Occipital lobe (tissue), 2 donors: Measurements from ENCODE around the gene ALPP. TPM values are rescaled to one million over a fixed set of nuclear protein-coding genes. Genes with fewer than 3 reads are reported as not detected.
"Not testable (repeated sequence)": the region's sequence is repeated elsewhere in the genome, so short reads cannot be mapped to it uniquely, and the experiment has no call there.

Experiments
- DNase-seq: peaks from one replicate; lab custom pipeline; 2025; lab: John Stamatoyannopoulos, UW
- total RNA-seq: library from RNA; depleted of rRNA; stranded (reverse); fragments of >200 nt; gene quantifications from one replicate; pipeline ENCODE4 v1.2.3, GENCODE V29; 2014

The ALPP gene
- total RNA-seq, 1 donor from 2014 or later = not detected

GRCh38 chr2:232341061-232341738 lies 37.4 kb upstream of the ALPP start:
- DNase-seq = no peak

GRCh38 chr2:232341739-232342126 lies 36.8 kb upstream of the ALPP start:
- no peak for DNase-seq

GRCh38 chr2:232342635-232343565 lies 35.7 kb upstream of the ALPP start:
- no peak for DNase-seq

GRCh38 chr2:232343821-232344220 lies 34.7 kb upstream of the ALPP start:
- DNase-seq = no peak

GRCh38 chr2:232345251-232345650 lies 33.3 kb upstream of the ALPP start:
- no peak for DNase-seq

- DNase-seq = no peak
These were observed 31.2 kb upstream of the ALPP start for GRCh38 chr2:232347369-232347768.

- no peak for DNase-seq
These were observed 29.6 kb upstream of the ALPP start for GRCh38 chr2:232348936-232349335.

GRCh38 chr2:232349546-232349945 lies 29.0 kb upstream of the ALPP start:
- no peak for DNase-seq

GRCh38 chr2:232349946-232350635 lies 28.5 kb upstream of the ALPP start:
- no peak for DNase-seq

- DNase-seq = no peak
These were observed 27.5 kb upstream of the ALPP start for GRCh38 chr2:232350804-232351685.

- DNase-seq = no peak
These were observed 26.7 kb upstream of the ALPP start for GRCh38 chr2:232351686-232352510.

GRCh38 chr2:232352511-232353091 lies 25.9 kb upstream of the ALPP start:
- no peak for DNase-seq

- no peak for DNase-seq
These were observed 25.5 kb upstream of the ALPP start for GRCh38 chr2:232353096-232353495.

GRCh38 chr2:232353660-232354059 lies 24.9 kb upstream of the ALPP start:
- no peak for DNase-seq

GRCh38 chr2:232354069-232354468 lies 24.5 kb upstream of the ALPP start:
- no peak for DNase-seq

- DNase-seq = no peak
These were observed 16.9 kb upstream of the ALPP start for GRCh38 chr2:232361646-232362045.

GRCh38 chr2:232362174-232362900 lies 16.2 kb upstream of the ALPP start:
- no peak for DNase-seq

- DNase-seq = not testable (repeated sequence)
These were observed 15.3 kb upstream of the ALPP start for GRCh38 chr2:232363064-232363783.
